ENCODE results near the gene KIAA1328. TPM values are rescaled to one million over a fixed set of nuclear protein-coding genes. Genes with fewer than 3 reads are reported as not detected.
"Not testable (repeated sequence)": the region's sequence is repeated elsewhere in the genome, so short reads cannot be mapped to it uniquely, and the experiment has no call there.

The KIAA1328 gene
- total RNA-seq = 1 to 10 TPM; 5.5 to 6.5 TPM

- CTCF ChIA-PET = interaction anchor here (0.7 to 1.4 kb wide), 4 partner anchors 15 to 71 kb away, joined by 3 to 5 read pairs (median 4); no protein-coding TSS in a partner anchor
- POLR2A ChIA-PET = interaction anchor here (0.6 to 1.3 kb wide), 3 partner anchors 12 to 800 kb away, joined by 3 to 6 read pairs (median 4); no protein-coding TSS in a partner anchor
These were observed at the start of gene KIAA1328, which contains the start of gene TPGS2 for GRCh38 chr18:36828630-36829361. TSS of gene KIAA1328 (plus strand) at chr18:36829127. CDS start at chr18:36829139, 12 bp downstream. TSS of gene TPGS2 (minus strand) at chr18:36829002. CDS start at chr18:36828767, 235 bp downstream.

GRCh38 chr18:36780748-36781147, 48.2 kb upstream of the KIAA1328 start:
- ChIA-PET POLR2A (no interaction called here), CTCF (no interaction called here)

- POLR2A ChIA-PET = no interaction called here
- CTCF ChIA-PET = no interaction called here
These were observed 46.2 kb upstream of the KIAA1328 start for GRCh38 chr18:36782710-36783109.

GRCh38 chr18:36783792-36784191, 45.1 kb upstream of the KIAA1328 start:
- ChIA-PET CTCF (no interaction called here), POLR2A (no interaction called here)

GRCh38 chr18:36786686-36787085, 42.2 kb upstream of the KIAA1328 start:
- CTCF ChIA-PET = no interaction called here

GRCh38 chr18:36792634-36793283, 36.2 kb upstream of the KIAA1328 start:
- POLR2A ChIA-PET = no interaction called here
- CTCF ChIA-PET = no interaction called here

More at GRCh38 chr18:36786686-36787085, 42.2 kb upstream of the KIAA1328 start:
- POLR2A ChIA-PET = no interaction called here

- POLR2A ChIA-PET = no interaction called here
- CTCF ChIA-PET = interaction anchor here (1.0 kb wide), 1 partner anchor 10 kb away, joined by 5 read pairs; no protein-coding TSS in a partner anchor
These were observed 30.0 kb upstream of the KIAA1328 start for GRCh38 chr18:36798738-36799473.

GRCh38 chr18:36805105-36805504, 23.8 kb upstream of the KIAA1328 start:
- CTCF ChIA-PET = no interaction called here
- POLR2A ChIA-PET = no interaction called here

GRCh38 chr18:36808681-36809080, 20.2 kb upstream of the KIAA1328 start:
- ChIA-PET POLR2A (no interaction called here), CTCF (interaction anchor here (1.2 to 1.3 kb wide), 2 partner anchors 10 to 20 kb away, joined by 5 read pairs; partner anchors contain the start of genes KIAA1328 and TPGS2)

GRCh38 chr18:36809590-36810381, 19.1 kb upstream of the KIAA1328 start:
- ChIA-PET POLR2A (no interaction called here), CTCF (interaction anchor here (1.2 to 1.3 kb wide), 2 partner anchors 11 to 19 kb away, joined by 5 read pairs; partner anchors contain the start of genes KIAA1328 and TPGS2)

GRCh38 chr18:36811430-36811829, 17.5 kb upstream of the KIAA1328 start:
- POLR2A ChIA-PET = no interaction called here
- CTCF ChIA-PET = interaction anchor here (0.8 to 1.1 kb wide), 2 partner anchors 10 to 124 kb away, joined by 3 read pairs; no protein-coding TSS in a partner anchor

GRCh38 chr18:36811955-36812354, 17.0 kb upstream of the KIAA1328 start:
- ChIA-PET POLR2A (no interaction called here), CTCF (interaction anchor here (0.8 to 1.1 kb wide), 3 partner anchors 11 to 125 kb away, joined by 3 read pairs; partner anchors contain the start of genes KIAA1328 and TPGS2)

- CTCF ChIA-PET = interaction anchor here (1.1 kb wide), 1 partner anchor 16 kb away, joined by 3 read pairs; the partner anchor contains the start of genes KIAA1328 and TPGS2
- POLR2A ChIA-PET = no interaction called here
These were observed 16.2 kb upstream of the KIAA1328 start for GRCh38 chr18:36812678-36813077.

- ChIA-PET CTCF (interaction anchor here (0.7 to 1.1 kb wide), 2 partner anchors 15 to 16 kb away, joined by 3 read pairs; partner anchors contain the start of genes KIAA1328 and TPGS2), POLR2A (no interaction called here)
These were observed 15.7 kb upstream of the KIAA1328 start for GRCh38 chr18:36813101-36813775.

- ChIA-PET CTCF (interaction anchor here (0.7 kb wide), 1 partner anchor 15 kb away, joined by 3 read pairs; the partner anchor contains the start of genes KIAA1328 and TPGS2), POLR2A (no interaction called here)
These were observed 15.1 kb upstream of the KIAA1328 start for GRCh38 chr18:36813824-36814223.

GRCh38 chr18:36814994-36815393, 13.9 kb upstream of the KIAA1328 start:
- ChIA-PET POLR2A (no interaction called here), CTCF (no interaction called here)

GRCh38 chr18:36816096-36816495, 12.8 kb upstream of the KIAA1328 start:
- CTCF ChIA-PET, POLR2A ChIA-PET: not testable (repeated sequence)

GRCh38 chr18:36817039-36817438, 11.9 kb upstream of the KIAA1328 start:
- ChIA-PET POLR2A (interaction anchor here (0.6 kb wide), 1 partner anchor 11 kb away, joined by 4 read pairs; no protein-coding TSS in a partner anchor), CTCF (no interaction called here)

Data from activated CD8-positive, alpha-beta memory T cell treated with anti-CD3 and anti-CD28 coated beads for 36 hours (primary cell).